Activated CD8-positive, alpha-beta T cell treated with anti-CD3 and anti-CD28 coated beads for 36 hours (primary cell): ENCODE results near the gene SLC22A6. TPM values are rescaled to one million over a fixed set of nuclear protein-coding genes. Genes with fewer than 3 reads are reported as not detected.

ENCODE experiments used
- ATAC-seq: fragments of 200-7000 bp; cut with Tn5 transposase; one replicate; pipeline ENCODE4 v1.10.0; 2021; ENCODE audit warnings: mild to moderate bottlenecking, moderate library complexity
- CTCF ChIA-PET: fragments of 350-600 bp; sonication (Branson Sonifier 250); formaldehyde crosslinking; loops from one replicate; lab custom pipeline; 2021; ENCODE audit warnings: antibody characterized with exemption; lab: Charles Lee
- POLR2A ChIA-PET: fragments of 350-600 bp; sonication (Branson Sonifier 250); formaldehyde crosslinking; loops from one replicate; lab custom pipeline; 2021; ENCODE audit warnings: antibody characterized with exemption; lab: Charles Lee
- DNase-seq: peaks from one replicate; pipeline ENCODE4 v3.0.0-alpha.2; 2020
- H3K27ac Mint-ChIP-seq: one replicate; pipeline ENCODE4 v1.8.0; 2021; ENCODE audit warnings: mild to moderate bottlenecking, mixed read lengths
- H3K27me3 Mint-ChIP-seq: one replicate; pipeline ENCODE4 v1.8.0; 2021; ENCODE audit warnings: mixed read lengths
- H3K36me3 Mint-ChIP-seq: one replicate; pipeline ENCODE4 v1.8.0; 2021; ENCODE audit warnings: low read depth, mixed read lengths
- H3K4me1 Mint-ChIP-seq: one replicate; pipeline ENCODE4 v1.8.0; 2021; ENCODE audit warnings: low read depth, mixed read lengths
- H3K4me3 Mint-ChIP-seq: one replicate; pipeline ENCODE4 v1.8.0; 2021; ENCODE audit warnings: mild to moderate bottlenecking, moderate library complexity, mixed read lengths
- H3K9me3 Mint-ChIP-seq: one replicate; pipeline ENCODE4 v1.8.0; 2021; ENCODE audit warnings: mixed read lengths
- intact Hi-C: fragments of 100-400 bp; cut with micrococcal nuclease; formaldehyde crosslinking; loops from one replicate; pipeline ENCODE4 v1.10.0; 2022
- total RNA-seq, 2 experiments: library from RNA; stranded (reverse); gene quantifications; one replicate each; pipeline ENCODE4 v1.2.3, GENCODE V29; 2021
- TF ChIP-seq, protein P1 (sequence below): fragments of 200-600 bp; IDR thresholded peaks from one replicate; pipeline ENCODE4 v1.8.0; 2022; ENCODE audit warnings: antibody characterized with exemption, mild to moderate bottlenecking

Gene SLC22A6
- total RNA-seq, 2 experiments from 2014 or later: not detected

DNA sequence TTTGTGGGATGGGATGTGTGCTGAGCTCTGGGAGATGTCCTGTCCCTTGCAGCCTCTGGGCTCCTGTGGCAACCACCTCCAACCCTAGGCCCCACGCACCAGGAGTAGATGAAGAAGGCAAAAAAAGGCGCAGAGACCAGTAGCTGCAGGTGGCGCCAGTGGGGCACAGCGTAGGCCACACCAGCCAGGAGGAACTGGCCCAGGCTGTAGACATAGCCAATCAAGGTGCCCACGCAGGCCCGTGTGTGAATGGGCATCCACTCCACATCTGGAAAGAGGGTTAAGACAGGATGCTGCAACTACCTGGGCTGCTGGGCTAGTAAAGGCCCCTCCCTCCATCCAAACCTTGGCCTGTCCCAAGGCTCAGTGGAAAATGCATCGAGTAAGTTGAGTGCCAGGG lies 3.0 kb downstream of the SLC22A6 start:
- Mint-ChIP-seq H3K27ac (no peak overlapping the region), H3K9me3 (no peaks in the 10 kb centered on the region), H3K4me3 (no peak overlapping the region), H3K4me1 (no peaks in the 10 kb centered on the region), H3K36me3 (no peaks in the 10 kb centered on the region), H3K27me3 (peaks cover 7% of the 10 kb centered on the region)
- no peak for ATAC-seq
- DNase-seq: peak; percentile 12
- POLR2A ChIA-PET: interaction anchor here (1.0 kb wide), 1 partner anchor 10 kb away, joined by 3 read pairs; no protein-coding TSS in a partner anchor
- CTCF ChIA-PET: interaction anchor here (0.9 kb wide), 1 partner anchor 76 kb away, joined by 7 read pairs; no protein-coding TSS in a partner anchor
- intact Hi-C loops: no loop called here
- TF ChIP-seq, protein P1, sequence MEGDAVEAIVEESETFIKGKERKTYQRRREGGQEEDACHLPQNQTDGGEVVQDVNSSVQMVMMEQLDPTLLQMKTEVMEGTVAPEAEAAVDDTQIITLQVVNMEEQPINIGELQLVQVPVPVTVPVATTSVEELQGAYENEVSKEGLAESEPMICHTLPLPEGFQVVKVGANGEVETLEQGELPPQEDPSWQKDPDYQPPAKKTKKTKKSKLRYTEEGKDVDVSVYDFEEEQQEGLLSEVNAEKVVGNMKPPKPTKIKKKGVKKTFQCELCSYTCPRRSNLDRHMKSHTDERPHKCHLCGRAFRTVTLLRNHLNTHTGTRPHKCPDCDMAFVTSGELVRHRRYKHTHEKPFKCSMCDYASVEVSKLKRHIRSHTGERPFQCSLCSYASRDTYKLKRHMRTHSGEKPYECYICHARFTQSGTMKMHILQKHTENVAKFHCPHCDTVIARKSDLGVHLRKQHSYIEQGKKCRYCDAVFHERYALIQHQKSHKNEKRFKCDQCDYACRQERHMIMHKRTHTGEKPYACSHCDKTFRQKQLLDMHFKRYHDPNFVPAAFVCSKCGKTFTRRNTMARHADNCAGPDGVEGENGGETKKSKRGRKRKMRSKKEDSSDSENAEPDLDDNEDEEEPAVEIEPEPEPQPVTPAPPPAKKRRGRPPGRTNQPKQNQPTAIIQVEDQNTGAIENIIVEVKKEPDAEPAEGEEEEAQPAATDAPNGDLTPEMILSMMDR: no peak

DNA sequence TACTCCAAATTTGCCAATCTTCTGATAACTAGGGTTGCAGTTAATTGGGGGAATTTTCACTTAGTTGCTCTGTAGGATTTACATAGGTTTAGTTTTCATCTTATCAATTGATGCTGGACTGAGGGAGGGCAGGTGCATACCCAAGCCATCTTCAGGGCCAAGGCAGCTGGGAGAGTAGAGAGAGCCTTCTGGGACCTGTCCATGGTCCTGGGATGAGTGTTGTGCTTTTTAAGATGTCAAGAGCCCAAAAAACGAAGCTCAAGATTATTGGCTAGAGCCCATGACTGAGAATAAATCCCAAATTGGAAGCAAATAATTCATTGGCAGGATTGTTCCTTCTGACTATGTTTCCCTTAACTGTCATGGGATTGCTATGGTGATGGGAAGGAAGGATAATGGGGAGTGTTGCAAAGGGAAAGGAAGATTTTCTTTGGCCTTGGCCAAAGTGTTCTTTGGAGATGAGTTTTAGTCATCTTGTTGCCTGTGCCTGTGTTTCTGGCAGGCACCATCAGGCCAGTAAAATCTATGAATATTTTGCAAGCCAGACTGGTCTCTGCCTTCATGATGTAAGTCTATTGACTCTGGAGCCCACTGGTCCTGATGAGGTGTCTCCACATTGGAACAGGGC lies 4.5 kb downstream of the SLC22A6 start:
- DNase-seq (peak; percentile 15), ATAC-seq (no peak)
- Mint-ChIP-seq H3K27me3 (peaks cover 9% of the 10 kb centered on the region), H3K4me3 (no peak overlapping the region), H3K9me3 (no peaks in the 10 kb centered on the region), H3K4me1 (no peaks in the 10 kb centered on the region), H3K36me3 (no peaks in the 10 kb centered on the region), H3K27ac (no peak overlapping the region)
- ChIA-PET POLR2A (no interaction called here), CTCF (interaction anchor here (1.0 to 1.9 kb wide), 2 partner anchors 74 to 76 kb away, joined by 4 to 5 read pairs; no protein-coding TSS in a partner anchor)
- TF ChIP-seq, protein P1: no peak
- intact Hi-C loops: no loop called here

DNA sequence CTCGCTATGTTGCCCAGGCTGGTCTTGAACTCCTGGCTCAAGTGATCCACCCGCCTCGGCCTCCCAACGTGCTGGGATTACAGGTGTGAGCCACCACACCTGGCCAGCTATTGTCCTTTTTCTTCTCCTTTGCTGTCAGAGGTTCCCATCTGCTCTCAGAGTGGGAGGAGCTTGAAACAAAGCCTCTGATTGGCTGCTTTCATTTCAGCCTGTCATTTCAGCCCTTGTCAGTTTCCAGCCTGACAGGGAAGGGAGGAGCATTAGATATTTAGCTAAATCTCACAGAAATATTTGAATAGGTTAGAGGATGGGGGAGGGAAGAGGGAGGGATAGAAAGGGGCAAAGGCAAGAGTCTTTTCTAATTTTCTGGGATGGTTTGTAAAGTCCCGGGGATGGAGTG lies 8.7 kb downstream of the SLC22A6 start:
- TF ChIP-seq, protein P1: no peak
- no peak for ATAC-seq
- H3K4me1 Mint-ChIP-seq: no peaks in the 10 kb centered on the region
- H3K4me3 Mint-ChIP-seq: no peak overlapping the region
- intact Hi-C loops: loop anchor here (5.0 kb wide), 1 partner anchor 69 kb away; no protein-coding TSS in a partner anchor
- CTCF ChIA-PET: interaction anchor here (1.1 to 6.6 kb wide), 7 partner anchors 10 to 71 kb away, joined by 3 to 117 read pairs (median 8); no protein-coding TSS in a partner anchor
- no peaks in the 10 kb centered on the region for H3K9me3 Mint-ChIP-seq
- H3K36me3 Mint-ChIP-seq: no peaks in the 10 kb centered on the region
- peaks cover 14% of the 10 kb centered on the region for H3K27me3 Mint-ChIP-seq
- DNase-seq: no peak
- H3K27ac Mint-ChIP-seq: no peak overlapping the region
- POLR2A ChIA-PET: no interaction called here

DNA sequence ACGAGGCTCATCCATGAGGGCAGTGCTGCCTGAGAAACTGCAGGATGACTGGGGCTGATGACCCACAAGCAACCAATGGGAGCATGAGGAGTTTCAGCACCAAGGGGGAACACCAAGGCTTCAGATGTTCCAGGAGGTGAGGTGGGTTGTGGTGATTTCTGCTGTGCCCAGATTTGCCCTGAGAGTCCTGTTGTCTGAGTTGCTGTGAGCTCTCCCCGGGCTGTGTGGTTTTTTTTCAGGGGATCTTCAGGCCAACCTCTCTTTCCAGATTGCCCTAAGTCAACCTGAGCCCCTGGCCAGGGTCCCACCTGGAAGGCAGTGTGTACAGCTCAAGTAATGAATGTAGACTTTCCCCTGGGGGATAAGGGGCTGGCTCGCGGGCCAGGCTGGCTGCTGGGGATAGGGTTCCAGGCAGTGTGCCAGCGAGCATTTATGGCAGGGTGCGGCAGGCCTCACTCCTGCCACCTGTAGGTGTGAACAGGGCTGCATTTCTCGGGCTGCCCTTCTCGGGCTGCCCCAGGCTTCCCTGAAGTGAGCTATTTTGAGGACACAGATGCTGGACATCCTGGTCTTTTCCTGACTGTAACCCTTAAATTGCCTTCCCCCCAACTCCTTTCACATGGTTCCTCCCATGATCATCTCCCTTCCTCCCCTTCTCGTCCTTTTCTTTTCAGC lies 9.8 kb downstream of the SLC22A6 start:
- Mint-ChIP-seq H3K27ac (no peak overlapping the region), H3K27me3 (peaks cover 16% of the 10 kb centered on the region), H3K4me3 (no peak overlapping the region), H3K36me3 (no peaks in the 10 kb centered on the region), H3K4me1 (no peaks in the 10 kb centered on the region), H3K9me3 (no peaks in the 10 kb centered on the region)
- DNase-seq: peak; percentile 49
- ChIA-PET CTCF (interaction anchor here (0.6 to 6.6 kb wide), 15 partner anchors 11 to 78 kb away, joined by 3 to 117 read pairs (median 4); no protein-coding TSS in a partner anchor), POLR2A (no interaction called here)
- ATAC-seq: peak; percentile 79
- intact Hi-C loops: loop anchor here (5.0 kb wide), 1 partner anchor 68 kb away; no protein-coding TSS in a partner anchor
- TF ChIP-seq, protein P1: peak; percentile 55
